ENCODE data around the gene PDE8A. TPM values are rescaled to one million over a fixed set of nuclear protein-coding genes. Genes with fewer than 3 reads are reported as not detected.
A peak's percentile ranks its signal among the peaks of the same experiment; 100 is the strongest.

Gene PDE8A
- total and polyA plus RNA-seq, 2 of the 4 experiments (the other 2 are of a cell fraction), result 32.4 to 35.9 TPM

GRCh38 chr15:84992157-84992944 is 10.7 kb downstream of the PDE8A start:
- Histone ChIP-seq H2BK5ac (ENCODE audit: low read depth, low read length, poor library complexity, severe bottlenecking) (no peak overlapping the region), H3K36me3 (ENCODE audit: control insufficient read depth, insufficient read depth, low read length) (no peaks in the 10 kb centered on the region), H3K79me1 (ENCODE audit: low read depth in 1 of 2, low read length in 2 of 2) (peaks cover 7 to 86% of the 10 kb centered on the region in 2 experiments; a peak in 3 of 4 replicates), H4K5ac (ENCODE audit: low read depth, low read length) (no peak overlapping the region), H2AK5ac (ENCODE audit: low read depth, low read length) (peak overlapping the region; percentile 64; the same call in 1 of the 2 replicates), H3K27ac (ENCODE audit: insufficient read depth, low read length) (no peak overlapping the region), H3K4me3 (ENCODE audit: insufficient read depth, low read depth, low read length) (no peak overlapping the region), H3K4ac (ENCODE audit: low read depth, low read length) (no peak overlapping the region), H2AK9ac (replicated peaks; ENCODE audit: low read depth, low read length, poor library complexity) (no peak overlapping the region), H4K20me1 (ENCODE audit: insufficient read depth, low read length) (peaks cover 62% of the 10 kb centered on the region), H3K9me3 (ENCODE audit: control insufficient read depth, insufficient read depth, low read length) (no peaks in the 10 kb centered on the region), H2AFZ (replicated peaks; ENCODE audit: low read length, poor library complexity) (no peak overlapping the region), H3K9ac (ENCODE audit: low read depth, low read length) (no peak overlapping the region), H2BK120ac (ENCODE audit: low read depth, low read length) (no peak overlapping the region), H2BK20ac (ENCODE audit: low read depth, low read length) (no peak overlapping the region), H3K23ac (ENCODE audit: low read depth, low read length) (no peak overlapping the region; the same call in 1 of the 2 replicates), H3K56ac (ENCODE audit: extremely low read depth, insufficient read depth, low read length) (no peak overlapping the region), H3K4me1 (ENCODE audit: control insufficient read depth, insufficient read depth, low read length) (peaks cover 5% of the 10 kb centered on the region), H3K27me3 (ENCODE audit: control insufficient read depth, insufficient read depth, low read length) (no peaks in the 10 kb centered on the region), H3K18ac (ENCODE audit: low read depth, low read length) (no peak overlapping the region), H4K91ac (ENCODE audit: insufficient read depth, low read depth, low read length) (no peak overlapping the region), H3K4me2 (ENCODE audit: low read depth, low read length) (peak overlapping the region; percentile 41), H3K9me1 (ENCODE audit: insufficient read depth, low read length) (peaks cover 6% of the 10 kb centered on the region), H4K8ac (ENCODE audit: low read depth in 2 of 2, low read length in 2 of 2) (no peak overlapping the region), H2BK15ac (ENCODE audit: low read depth, low read length) (no peak overlapping the region), H3K14ac (replicated peaks; ENCODE audit: low read depth, low read length) (no peak overlapping the region)
- no CpG with 5 or more reads among the region's 4 CpGs for WGBS, 2 experiments (ENCODE audit: extremely low coverage in 2 of 2, insufficient read length in 1 of 2)
- dilution Hi-C loops (cut with HindIII; ENCODE audit: low sequenced_read_pairs, unreplicated experiment), result no loop called here
- no TSS peak for BruUV-seq (replicated peaks)
- POLR2A ChIA-PET (ENCODE audit: unreplicated experiment), result no interaction called here
- intact Hi-C loops (cut with micrococcal nuclease), result loop anchor here (5.0 kb wide), 1 partner anchor 35 kb away; no protein-coding TSS in a partner anchor
- DNase-seq (peak; percentile 87), ATAC-seq (ENCODE audit: low read depth) (peak; percentile 94)
- in situ Hi-C loops (cut with MboI; ENCODE audit: low sequenced_read_pairs), result no loop called here
- CTCF ChIA-PET, result no interaction called here
- TF ChIP-seq BHLHE40 (IDR thresholded peaks at IDR 0.05; ENCODE audit: low read depth, low read length) (no peak; the same call in 1 of the 2 replicates), FOS (IDR thresholded peaks at IDR 0.05; ENCODE audit: low read depth, low read length) (peak; percentile 78)
